Measurements from ENCODE around the gene TLCD3A. TPM values are rescaled to one million over a fixed set of nuclear protein-coding genes. Genes with fewer than 3 reads are reported as not detected.

Gene TLCD3A
- total and polyA plus RNA-seq, 10 of the 15 experiments (the other 5 are each of a cell fraction or from before 2014, with no cell fraction given), result 2.9 to 29.7 (median 17.8) TPM

DNA sequence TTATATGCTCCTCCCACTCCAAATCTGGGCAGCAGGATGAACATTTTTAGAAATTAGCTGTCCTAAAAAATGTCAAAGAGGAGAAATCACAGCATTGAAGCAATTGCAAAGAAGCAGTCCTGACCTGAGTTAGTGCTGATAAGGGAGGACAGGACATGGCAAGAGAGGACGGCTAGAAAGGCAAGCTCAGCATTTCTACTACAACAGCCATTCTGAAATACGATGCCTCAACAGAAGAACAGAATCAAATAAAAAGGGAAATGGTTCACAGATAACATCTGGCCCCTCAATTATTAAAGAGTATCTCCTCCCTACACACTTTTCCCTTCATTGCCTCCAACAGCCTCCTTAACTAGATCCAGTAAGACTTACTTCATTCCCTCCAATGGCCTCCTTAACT, 36.0 kb upstream of the TLCD3A start:
- Histone ChIP-seq H4K20me1 (ENCODE audit: control insufficient read depth, insufficient read depth) (no peaks in the 10 kb centered on the region), H3K27me3 (replicated peaks in 1 of 2; ENCODE audit: control insufficient read depth in 2 of 2, insufficient read depth in 2 of 2, low read length in 1 of 2) (no peaks in the 10 kb centered on the region), H3K9ac (ENCODE audit: control insufficient read depth, insufficient read depth, low read length) (no peak overlapping the region), H3K9me3 (replicated peaks; ENCODE audit: control insufficient read depth, insufficient read depth, low read length) (no peaks in the 10 kb centered on the region), H3K79me2 (ENCODE audit: control insufficient read depth, insufficient read depth, low read length) (no peaks in the 10 kb centered on the region), H3K4me2 (ENCODE audit: control insufficient read depth, insufficient read depth) (no peak overlapping the region), H3K27ac (ENCODE audit: control insufficient read depth, insufficient read depth) (no peak overlapping the region), H3K4me1 (ENCODE audit: control insufficient read depth, insufficient read depth, low read length) (no peaks in the 10 kb centered on the region), H2AFZ (ENCODE audit: control insufficient read depth, low read depth, low read length) (no peak overlapping the region), H3K4me3 (no peak overlapping the region), H3K36me3 (ENCODE audit: control insufficient read depth in 2 of 2, insufficient read depth in 2 of 2, low read length in 1 of 2) (peaks cover 8 to 20% of the 10 kb centered on the region in 2 experiments)
- SMC1A ChIA-PET (ENCODE audit: uncharacterized antibody, unreplicated experiment), result interaction anchor here (0.8 to 0.9 kb wide), 2 partner anchors 10 to 284 kb away, joined by 3 to 4 read pairs; no protein-coding TSS in a partner anchor
- in situ Hi-C loops (cut with MboI), result no loop called here
- POLR2A ChIA-PET, result no interaction called here
- CTCF ChIA-PET, result interaction anchor here (0.6 to 1.8 kb wide), 4 partner anchors 8 to 284 kb away, joined by 3 to 10 read pairs (median 4); no protein-coding TSS in a partner anchor
- intact Hi-C loops (cut with micrococcal nuclease; ENCODE audit: unreplicated experiment), result no loop called here
- RAD21 ChIA-PET (ENCODE audit: unreplicated experiment), result interaction anchor here (9.9 kb wide), 1 partner anchor 284 kb away, joined by 104 read pairs; no protein-coding TSS in a partner anchor
- ATAC-seq, result no peak
- TF ChIP-seq SREBF2 (IDR thresholded peaks at IDR 0.05; ENCODE audit: low read length) (no peak), ZSCAN29 (IDR thresholded peaks at IDR 0.05) (no peak), SREBF1 (IDR thresholded peaks at IDR 0.05; ENCODE audit: low read length) (no peak)
- WGBS (ENCODE audit: insufficient coverage, insufficient replicate concordance, low lambda C conversion rate, missing lambda C conversion rate), result 94% methylated on average over 2 of the region's 2 CpGs
- TSS peak; percentile 27 for BruUV-seq (replicated peaks)
- no peak for FAIRE-seq
- no peak for DNase-seq (ENCODE audit: low read depth, low spot score)

DNA sequence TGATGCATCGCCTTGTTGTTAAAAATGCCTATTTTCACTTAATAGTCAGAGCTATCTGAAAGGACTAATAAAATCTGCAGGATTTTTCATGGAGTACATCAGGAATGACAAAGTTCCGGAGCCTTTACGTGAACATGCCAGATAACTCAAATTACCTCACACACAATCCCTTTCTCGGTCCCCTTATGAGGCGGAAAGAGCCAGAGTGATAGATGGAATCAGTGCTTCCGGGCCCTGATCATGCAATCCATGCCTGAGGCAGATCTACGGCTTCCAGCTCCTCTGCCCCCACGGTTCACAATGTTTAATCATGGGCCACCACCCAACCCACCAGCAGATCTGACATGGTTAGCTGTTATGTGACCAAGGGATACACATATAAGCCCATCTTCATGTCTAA, 34.7 kb upstream of the TLCD3A start:
- Histone ChIP-seq H3K9ac (ENCODE audit: control insufficient read depth, insufficient read depth, low read length) (no peak overlapping the region), H3K79me2 (ENCODE audit: control insufficient read depth, insufficient read depth, low read length) (no peaks in the 10 kb centered on the region), H3K9me3 (replicated peaks; ENCODE audit: control insufficient read depth, insufficient read depth, low read length) (no peaks in the 10 kb centered on the region), H3K27ac (ENCODE audit: control insufficient read depth, insufficient read depth) (no peak overlapping the region), H4K20me1 (ENCODE audit: control insufficient read depth, insufficient read depth) (no peaks in the 10 kb centered on the region), H3K4me3 (no peak overlapping the region), H3K4me1 (ENCODE audit: control insufficient read depth, insufficient read depth, low read length) (no peaks in the 10 kb centered on the region), H3K27me3 (replicated peaks in 1 of 2; ENCODE audit: control insufficient read depth in 2 of 2, insufficient read depth in 2 of 2, low read length in 1 of 2) (no peaks in the 10 kb centered on the region), H2AFZ (ENCODE audit: control insufficient read depth, low read depth, low read length) (no peak overlapping the region), H3K4me2 (ENCODE audit: control insufficient read depth, insufficient read depth) (no peak overlapping the region), H3K36me3 (ENCODE audit: control insufficient read depth in 2 of 2, insufficient read depth in 2 of 2, low read length in 1 of 2) (peaks cover 8 to 14% of the 10 kb centered on the region in 2 experiments)
- CTCF ChIA-PET, result interaction anchor here (1.1 to 9.6 kb wide), 5 partner anchors 10 to 299 kb away, joined by 3 to 210 read pairs (median 5); partner anchors contain the start of gene TIMM22
- ATAC-seq (no peak), FAIRE-seq (no peak), DNase-seq (ENCODE audit: low read depth, low spot score) (no peak)
- POLR2A ChIA-PET, result no interaction called here
- 94% methylated on average over 8 of the region's 8 CpGs for WGBS (ENCODE audit: insufficient coverage, insufficient replicate concordance, low lambda C conversion rate, missing lambda C conversion rate)
- intact Hi-C loops (cut with micrococcal nuclease; ENCODE audit: unreplicated experiment) (no loop called here), in situ Hi-C loops (cut with MboI) (no loop called here)
- RAD21 ChIA-PET (ENCODE audit: unreplicated experiment), result interaction anchor here (1.0 to 9.9 kb wide), 3 partner anchors 281 to 532 kb away, joined by 5 to 104 read pairs (median 6); no protein-coding TSS in a partner anchor
- BruUV-seq (replicated peaks), result no TSS peak
- TF ChIP-seq KLF5 (IDR thresholded peaks at IDR 0.05; ENCODE audit: partially characterized antibody) (no peak), MTA2 (IDR thresholded peaks at IDR 0.05; ENCODE audit: low read depth) (no peak), SUZ12 (IDR thresholded peaks at IDR 0.05; ENCODE audit: unreplicated experiment) (no peak), ZNF622 (IDR thresholded peaks at IDR 0.05) (no peak), DPF2 (IDR thresholded peaks at IDR 0.05) (no peak), NFXL1 (IDR thresholded peaks at IDR 0.05; ENCODE audit: borderline replicate concordance) (no peak), KDM1A (IDR thresholded peaks at IDR 0.05; ENCODE audit: borderline replicate concordance) (no peak), NFIC (IDR thresholded peaks at IDR 0.05; ENCODE audit: low read depth, low read length) (no peak), JUNB (IDR thresholded peaks at IDR 0.05) (no peak), CHD2 (IDR thresholded peaks at IDR 0.05; ENCODE audit: borderline replicate concordance, low read depth, low read length) (no peak)
- TF ChIP-seq, protein P1, sequence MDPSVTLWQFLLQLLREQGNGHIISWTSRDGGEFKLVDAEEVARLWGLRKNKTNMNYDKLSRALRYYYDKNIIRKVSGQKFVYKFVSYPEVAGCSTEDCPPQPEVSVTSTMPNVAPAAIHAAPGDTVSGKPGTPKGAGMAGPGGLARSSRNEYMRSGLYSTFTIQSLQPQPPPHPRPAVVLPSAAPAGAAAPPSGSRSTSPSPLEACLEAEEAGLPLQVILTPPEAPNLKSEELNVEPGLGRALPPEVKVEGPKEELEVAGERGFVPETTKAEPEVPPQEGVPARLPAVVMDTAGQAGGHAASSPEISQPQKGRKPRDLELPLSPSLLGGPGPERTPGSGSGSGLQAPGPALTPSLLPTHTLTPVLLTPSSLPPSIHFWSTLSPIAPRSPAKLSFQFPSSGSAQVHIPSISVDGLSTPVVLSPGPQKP (IDR thresholded peaks at IDR 0.05; ENCODE audit: low read depth, low read length), result no peak
- TF ChIP-seq, protein P2, sequence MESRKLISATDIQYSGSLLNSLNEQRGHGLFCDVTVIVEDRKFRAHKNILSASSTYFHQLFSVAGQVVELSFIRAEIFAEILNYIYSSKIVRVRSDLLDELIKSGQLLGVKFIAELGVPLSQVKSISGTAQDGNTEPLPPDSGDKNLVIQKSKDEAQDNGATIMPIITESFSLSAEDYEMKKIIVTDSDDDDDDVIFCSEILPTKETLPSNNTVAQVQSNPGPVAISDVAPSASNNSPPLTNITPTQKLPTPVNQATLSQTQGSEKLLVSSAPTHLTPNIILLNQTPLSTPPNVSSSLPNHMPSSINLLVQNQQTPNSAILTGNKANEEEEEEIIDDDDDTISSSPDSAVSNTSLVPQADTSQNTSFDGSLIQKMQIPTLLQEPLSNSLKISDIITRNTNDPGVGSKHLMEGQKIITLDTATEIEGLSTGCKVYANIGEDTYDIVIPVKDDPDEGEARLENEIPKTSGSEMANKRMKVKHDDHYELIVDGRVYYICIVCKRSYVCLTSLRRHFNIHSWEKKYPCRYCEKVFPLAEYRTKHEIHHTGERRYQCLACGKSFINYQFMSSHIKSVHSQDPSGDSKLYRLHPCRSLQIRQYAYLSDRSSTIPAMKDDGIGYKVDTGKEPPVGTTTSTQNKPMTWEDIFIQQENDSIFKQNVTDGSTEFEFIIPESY (IDR thresholded peaks at IDR 0.05), result no peak
- SMC1A ChIA-PET (ENCODE audit: uncharacterized antibody, unreplicated experiment), result interaction anchor here (0.9 to 6.4 kb wide), 5 partner anchors 10 to 286 kb away, joined by 3 to 99 read pairs (median 3); a partner anchor contains a TSS
